ENCODE measurements around the gene SGF29. TPM values are rescaled to one million over a fixed set of nuclear protein-coding genes. Genes with fewer than 3 reads are reported as not detected.

The SGF29 gene
- 24.8 TPM for polyA plus RNA-seq
- long read RNA-seq, donor 1, partial matches to known transcripts: 0 of 1 reads
- long read RNA-seq, donor 1, other reads (novel, unspliced or antisense): 0 of 1 reads
- long read RNA-seq, donor 2, transcript SGF29-201 (10 exons, 1,153 nt): major isoform, 8 of 9 reads
- long read RNA-seq, donor 2, partial matches to known transcripts: 0 of 9 reads
- long read RNA-seq, donor 2, other reads (novel, unspliced or antisense): 0 of 9 reads
- long read RNA-seq, donor 3: 0 reads
- long read RNA-seq, donor 4, partial matches to known transcripts: 0 of 1 reads
- long read RNA-seq, donor 4, other reads (novel, unspliced or antisense): 0 of 1 reads
- long read RNA-seq, donor 5, partial matches to known transcripts: 19 of 23 reads
- long read RNA-seq, donor 5, other reads (novel, unspliced or antisense): 0 of 23 reads
- long read RNA-seq, donor 6, transcript SGF29-201 (10 exons, 1,153 nt): major isoform, 10 of 15 reads
- long read RNA-seq, donor 6, partial matches to known transcripts: 0 of 15 reads
- long read RNA-seq, donor 6, other reads (novel, unspliced or antisense): 0 of 15 reads
- long read RNA-seq, donor 7, partial matches to known transcripts: 0 of 3 reads
- long read RNA-seq, donor 7, other reads (novel, unspliced or antisense): 0 of 3 reads
- long read RNA-seq, donor 8, transcript SGF29-201 (10 exons, 1,153 nt): major isoform, 12 of 12 reads
- long read RNA-seq, donor 8, partial matches to known transcripts: 0 of 12 reads
- long read RNA-seq, donor 8, other reads (novel, unspliced or antisense): 0 of 12 reads
- long read RNA-seq, donor 9, partial matches to known transcripts: 0 of 7 reads
- long read RNA-seq, donor 9, other reads (novel, unspliced or antisense): 0 of 7 reads
- long read RNA-seq, donor 10, transcript SGF29-201 (10 exons, 1,153 nt): major isoform, 9 of 10 reads
- long read RNA-seq, donor 10, partial matches to known transcripts: 0 of 10 reads
- long read RNA-seq, donor 10, other reads (novel, unspliced or antisense): 0 of 10 reads
- long read RNA-seq, donor 11, transcript SGF29-201 (10 exons, 1,153 nt): major isoform, 6 of 7 reads
- long read RNA-seq, donor 11, partial matches to known transcripts: 0 of 7 reads
- long read RNA-seq, donor 11, other reads (novel, unspliced or antisense): 0 of 7 reads

DNA sequence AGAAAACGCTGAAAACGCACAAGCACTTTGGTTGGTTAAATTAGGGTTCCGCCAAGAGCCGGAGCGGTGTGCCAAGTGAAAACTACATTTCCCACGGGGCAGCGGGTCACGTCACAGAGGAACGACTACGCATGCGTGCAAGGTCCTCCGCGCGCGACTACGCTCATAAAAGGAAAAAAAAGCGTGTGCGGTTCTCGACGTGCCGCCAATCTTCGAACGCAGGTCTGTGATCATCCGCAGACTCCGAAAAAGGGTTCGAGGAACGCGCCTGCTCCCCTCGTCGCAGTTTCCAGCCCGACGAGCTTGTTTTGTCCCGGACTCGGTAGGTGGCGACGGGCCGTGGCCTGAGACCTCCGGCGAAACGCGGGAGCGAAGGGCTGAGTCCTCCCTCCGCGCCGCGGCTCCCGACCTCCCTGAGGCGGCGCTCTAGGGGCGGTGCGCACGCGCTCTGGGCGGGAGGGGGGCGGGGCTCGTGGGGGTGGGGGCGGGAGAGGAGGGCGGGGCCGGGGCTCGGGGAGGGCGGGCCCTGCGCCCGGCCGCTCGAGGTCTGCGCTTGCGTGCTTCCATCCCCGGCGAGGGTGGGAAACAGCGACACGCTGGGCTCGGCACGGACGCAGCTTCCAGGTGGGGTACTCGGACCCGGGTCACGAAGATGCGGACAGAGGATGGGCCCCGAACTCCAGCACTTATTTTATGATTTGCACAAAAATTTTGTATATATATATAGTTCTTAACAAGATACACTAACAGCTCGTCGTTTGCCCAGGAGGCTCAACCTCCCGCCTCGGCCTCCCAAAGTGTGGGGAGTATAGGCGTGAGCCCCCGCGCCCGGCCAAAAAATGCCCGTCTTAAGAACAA, at the start of gene SGF29:
TSS of gene SGF29 (plus strand) at position 145 of the 858 bp plus-strand sequence. CDS start 27,150 bp downstream, outside the sequence.
- no peaks in the 10 kb centered on the region for H3K9me3 ChIP-seq (ENCODE audit: control insufficient read depth, low read depth, low read length)
- peak; percentile 90 to 97 for DNase-seq
- H3K36me3 ChIP-seq (ENCODE audit: control insufficient read depth, insufficient read depth, low read length): peaks cover 20% of the 10 kb centered on the region
- WGBS (ENCODE audit: insufficient coverage, low lambda C conversion rate): no CpG with 5 or more reads among the region's 88 CpGs
- peaks cover 4% of the 10 kb centered on the region for H3K4me1 ChIP-seq (ENCODE audit: control insufficient read depth, insufficient read depth, low read length)
- H3K4me3 ChIP-seq (ENCODE audit: low read length): peak within 1 kb of the TSS; percentile 91
- no peaks in the 10 kb centered on the region for H3K27me3 ChIP-seq (ENCODE audit: control insufficient read depth, insufficient read depth, low read length)
- H3K27ac ChIP-seq (ENCODE audit: low read length): peak within 1 kb of the TSS; percentile 100

DNA sequence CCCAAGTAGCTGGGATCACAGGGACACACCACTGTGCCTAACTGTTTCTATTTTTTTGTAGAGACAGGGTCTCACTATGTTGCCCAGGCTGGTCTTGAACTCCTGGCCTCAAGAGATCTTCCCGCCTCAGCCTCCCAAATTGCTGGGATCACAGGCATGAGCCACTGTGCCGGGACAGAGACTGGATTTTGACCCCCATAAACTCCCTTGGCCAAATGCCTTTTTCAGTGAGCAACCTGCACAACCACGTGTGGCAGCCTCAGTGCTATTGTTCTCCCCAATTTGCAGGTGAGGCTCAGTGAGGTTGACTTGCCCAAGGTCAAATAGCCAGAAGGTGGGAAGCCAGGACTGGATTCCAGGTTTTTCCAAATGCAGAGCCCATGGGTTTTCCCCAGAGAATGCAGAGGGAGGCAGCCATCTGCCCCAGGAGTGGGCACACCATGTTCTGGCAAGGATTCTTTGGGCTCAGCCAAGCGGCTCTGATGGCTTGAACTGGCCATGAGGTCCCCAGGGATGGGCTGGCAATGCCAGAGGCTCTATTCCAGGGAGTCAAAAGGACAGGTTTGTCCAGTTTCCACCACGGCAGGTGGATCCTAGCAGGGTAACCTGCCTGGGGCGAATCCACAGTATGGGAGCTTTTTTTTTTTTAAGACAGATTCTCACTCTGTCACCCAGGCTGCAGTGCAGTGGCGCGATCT, 48.9 kb upstream of the SGF29 start:
- no peaks in the 10 kb centered on the region for H3K9me3 ChIP-seq (ENCODE audit: control insufficient read depth, low read depth, low read length)
- H3K4me3 ChIP-seq (ENCODE audit: low read length): no peak overlapping the region
- no peaks in the 10 kb centered on the region for H3K36me3 ChIP-seq (ENCODE audit: control insufficient read depth, insufficient read depth, low read length)
- no peaks in the 10 kb centered on the region for H3K27me3 ChIP-seq (ENCODE audit: control insufficient read depth, insufficient read depth, low read length)
- no peak for DNase-seq
- WGBS (ENCODE audit: insufficient coverage, low lambda C conversion rate): no CpG with 5 or more reads among the region's 8 CpGs
- H3K27ac ChIP-seq (ENCODE audit: low read length): no peak overlapping the region
- no peaks in the 10 kb centered on the region for H3K4me1 ChIP-seq (ENCODE audit: control insufficient read depth, insufficient read depth, low read length)

DNA sequence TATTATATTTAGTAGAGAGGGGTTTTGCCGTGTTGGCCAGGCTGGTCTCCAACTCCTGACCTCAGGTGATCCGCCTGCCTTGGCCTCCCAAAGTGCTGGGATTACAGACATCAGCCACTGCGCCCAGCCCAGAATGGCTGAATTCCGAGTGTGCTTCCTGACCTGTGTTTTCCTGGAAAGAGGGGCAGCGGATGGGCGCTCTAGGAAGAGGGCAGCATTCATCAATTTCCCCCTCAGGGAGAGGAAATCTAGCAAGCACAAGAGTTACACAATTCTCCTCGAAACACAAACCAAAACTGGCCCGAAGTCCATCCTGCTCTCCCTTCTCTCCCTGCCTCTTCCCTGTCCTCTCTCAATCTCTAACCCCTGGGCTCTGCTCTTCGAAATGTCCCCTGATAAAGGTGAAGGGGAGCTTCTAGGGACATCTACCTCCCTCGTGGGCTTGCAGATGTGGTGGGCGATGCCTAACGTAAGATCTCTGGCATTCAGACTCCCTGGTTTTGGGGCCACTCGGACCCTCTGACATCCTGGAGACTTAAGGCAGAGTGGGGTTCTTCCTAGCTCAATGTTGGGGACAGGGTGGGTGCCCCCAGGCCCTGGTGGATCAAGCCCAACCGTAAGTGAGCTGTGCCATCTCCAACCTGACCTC, 48.1 kb upstream of the SGF29 start:
- H3K27me3 ChIP-seq (ENCODE audit: control insufficient read depth, insufficient read depth, low read length): no peaks in the 10 kb centered on the region
- 100% methylated on average over 1 of the region's 14 CpGs for WGBS (ENCODE audit: insufficient coverage, low lambda C conversion rate)

DNA sequence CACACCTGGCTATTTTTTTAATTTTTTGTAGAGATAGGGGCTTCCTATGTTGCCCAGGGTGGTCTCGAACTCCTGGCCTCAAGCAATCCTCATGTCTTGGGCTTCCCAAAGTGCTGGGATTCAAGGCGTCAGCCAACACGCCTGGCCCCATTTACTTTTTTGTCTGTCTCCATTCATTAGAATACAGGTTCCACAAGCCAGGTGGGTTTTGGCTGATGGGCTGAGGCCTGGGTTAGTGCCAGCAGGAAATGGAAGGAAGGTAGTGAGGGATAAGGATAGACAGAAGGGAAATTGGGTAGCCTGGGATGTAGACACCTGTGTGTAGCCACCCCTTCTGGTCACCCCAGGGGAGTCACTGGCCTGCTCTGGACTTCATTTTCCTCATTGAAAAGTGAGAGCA, 42.7 kb upstream of the SGF29 start:
- H3K36me3 ChIP-seq (ENCODE audit: control insufficient read depth, insufficient read depth, low read length): no peaks in the 10 kb centered on the region
- DNase-seq: no peak
- no peaks in the 10 kb centered on the region for H3K9me3 ChIP-seq (ENCODE audit: control insufficient read depth, low read depth, low read length)
- WGBS (ENCODE audit: insufficient coverage, low lambda C conversion rate): no CpG with 5 or more reads among the region's 3 CpGs
- no peak overlapping the region for H3K27ac ChIP-seq (ENCODE audit: low read length)
- H3K4me3 ChIP-seq (ENCODE audit: low read length): no peak overlapping the region
- no peaks in the 10 kb centered on the region for H3K27me3 ChIP-seq (ENCODE audit: control insufficient read depth, insufficient read depth, low read length)
- no peaks in the 10 kb centered on the region for H3K4me1 ChIP-seq (ENCODE audit: control insufficient read depth, insufficient read depth, low read length)

More for the DNA sequence above, 48.1 kb upstream of the SGF29 start:
- DNase-seq: no peak
- H3K9me3 ChIP-seq (ENCODE audit: control insufficient read depth, low read depth, low read length): no peaks in the 10 kb centered on the region
- H3K36me3 ChIP-seq (ENCODE audit: control insufficient read depth, insufficient read depth, low read length): no peaks in the 10 kb centered on the region
- H3K4me1 ChIP-seq (ENCODE audit: control insufficient read depth, insufficient read depth, low read length): no peaks in the 10 kb centered on the region
- H3K4me3 ChIP-seq (ENCODE audit: low read length): no peak overlapping the region
- H3K27ac ChIP-seq (ENCODE audit: low read length): no peak overlapping the region

DNA sequence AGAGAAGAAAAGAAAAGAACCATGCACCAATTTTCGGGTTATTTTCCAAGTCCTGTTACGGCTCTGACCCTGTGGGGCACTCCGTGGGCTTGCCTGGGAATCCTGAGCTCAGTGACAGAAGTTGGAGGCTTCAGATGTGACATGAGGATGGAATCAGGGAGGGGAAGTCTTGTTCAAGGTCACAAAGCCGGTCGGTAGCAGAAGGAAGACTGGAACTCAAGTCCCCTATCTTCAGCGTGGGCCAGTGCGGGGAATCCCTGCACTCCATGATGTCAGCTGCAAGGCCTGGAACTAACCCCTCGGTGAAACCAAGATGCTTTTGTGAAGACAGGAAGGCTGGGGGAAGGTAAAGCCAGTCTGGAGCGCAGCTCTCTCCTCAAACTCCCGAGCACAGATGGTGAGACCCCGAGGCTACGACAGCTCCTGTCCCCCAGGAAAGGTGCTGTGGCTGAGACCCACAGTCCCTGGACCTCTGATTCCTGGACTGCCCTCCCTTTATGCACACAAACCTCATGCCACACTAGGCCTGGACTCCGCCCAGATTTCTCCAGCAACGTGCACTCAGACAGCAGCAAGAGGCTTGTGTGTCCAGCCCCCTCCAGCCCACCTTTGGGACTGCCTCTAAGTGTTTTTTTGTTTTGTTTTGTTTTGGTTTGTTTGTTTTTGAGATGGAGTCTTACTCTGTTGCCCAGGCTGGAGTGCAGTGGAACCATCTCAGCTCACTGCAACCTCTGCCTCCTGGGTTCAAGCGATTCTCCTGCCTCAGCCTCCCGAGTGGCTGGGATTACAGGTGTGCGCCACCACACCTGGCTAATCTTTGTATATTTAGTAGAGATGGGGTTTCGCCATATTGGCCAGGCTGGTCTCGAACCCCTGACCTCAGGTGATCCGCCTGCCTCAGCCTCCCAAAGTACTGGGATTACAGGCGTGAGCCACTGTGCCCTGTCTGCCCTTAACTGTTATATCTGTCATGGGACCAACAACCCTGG, 41.6 kb upstream of the SGF29 start:
- no CpG with 5 or more reads among the region's 21 CpGs for WGBS (ENCODE audit: insufficient coverage, low lambda C conversion rate)
- H3K36me3 ChIP-seq (ENCODE audit: control insufficient read depth, insufficient read depth, low read length): no peaks in the 10 kb centered on the region

DNA sequence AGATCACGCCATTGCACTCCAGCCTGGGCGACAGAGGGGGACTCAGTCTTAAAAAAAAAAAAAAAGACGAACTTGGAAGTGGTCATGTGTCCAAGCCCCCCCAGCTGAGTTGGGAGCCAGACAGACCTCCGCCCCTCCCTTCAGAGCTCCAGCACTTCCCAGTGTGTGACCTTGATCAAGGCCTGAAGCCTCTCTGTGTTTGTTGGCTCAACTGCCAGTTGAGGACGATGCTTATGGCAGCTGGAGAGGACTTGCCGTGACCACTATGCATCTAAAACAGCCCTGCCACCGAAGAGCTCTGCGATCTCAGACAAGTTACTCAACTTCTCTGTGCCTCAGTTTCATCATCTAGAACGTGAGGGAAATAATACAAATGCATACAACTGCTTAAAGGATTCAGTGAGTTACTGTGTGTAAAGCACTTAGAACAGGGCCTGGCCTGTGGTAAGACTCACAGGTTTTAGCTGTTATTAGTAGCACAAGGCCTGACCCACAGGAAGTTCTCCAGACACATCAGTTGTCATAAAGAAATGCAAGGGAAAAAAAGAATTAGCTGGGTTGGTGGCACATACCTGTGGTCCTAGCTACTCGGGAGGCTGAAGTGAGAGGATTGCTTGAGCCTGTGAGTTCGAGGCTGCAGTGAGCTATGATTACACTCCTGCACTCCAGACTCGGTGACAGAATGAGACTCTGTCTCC, 40.1 kb upstream of the SGF29 start:
- H3K36me3 ChIP-seq (ENCODE audit: control insufficient read depth, insufficient read depth, low read length): no peaks in the 10 kb centered on the region
- WGBS (ENCODE audit: insufficient coverage, low lambda C conversion rate): no CpG with 5 or more reads among the region's 12 CpGs
- H3K4me3 ChIP-seq (ENCODE audit: low read length): no peak overlapping the region
- H3K27ac ChIP-seq (ENCODE audit: low read length): no peak overlapping the region
- H3K4me1 ChIP-seq (ENCODE audit: control insufficient read depth, insufficient read depth, low read length): no peaks in the 10 kb centered on the region
- H3K9me3 ChIP-seq (ENCODE audit: control insufficient read depth, low read depth, low read length): no peaks in the 10 kb centered on the region
- DNase-seq: no peak
- H3K27me3 ChIP-seq (ENCODE audit: control insufficient read depth, insufficient read depth, low read length): no peaks in the 10 kb centered on the region

More for the DNA sequence above, 41.6 kb upstream of the SGF29 start:
- Histone ChIP-seq H3K9me3 (ENCODE audit: control insufficient read depth, low read depth, low read length) (no peaks in the 10 kb centered on the region), H3K27me3 (ENCODE audit: control insufficient read depth, insufficient read depth, low read length) (no peaks in the 10 kb centered on the region), H3K4me1 (ENCODE audit: control insufficient read depth, insufficient read depth, low read length) (no peaks in the 10 kb centered on the region), H3K27ac (ENCODE audit: low read length) (no peak overlapping the region), H3K4me3 (ENCODE audit: low read length) (no peak overlapping the region)
- DNase-seq: no peak

DNA sequence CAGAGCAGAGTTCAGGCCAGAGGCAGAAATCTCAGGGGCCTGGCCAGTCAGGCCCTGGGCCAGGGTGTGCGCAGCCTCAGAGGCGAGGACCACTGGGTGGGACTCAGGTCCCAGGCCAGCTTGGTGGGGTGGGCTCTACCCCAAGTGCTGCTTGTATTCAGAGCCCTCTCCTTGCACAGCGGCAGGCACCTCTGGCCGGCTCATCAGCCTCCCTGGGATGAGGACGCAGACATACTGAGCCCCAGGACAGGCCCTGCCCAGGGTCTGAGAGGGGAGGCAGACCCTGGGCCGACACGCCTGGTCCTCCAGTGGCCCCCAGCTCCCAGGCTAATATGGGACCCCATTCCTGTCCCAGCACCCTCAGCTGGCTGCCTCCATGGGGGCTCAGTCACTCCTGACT, 39.5 kb upstream of the SGF29 start:
- Histone ChIP-seq H3K27ac (ENCODE audit: low read length) (no peak overlapping the region), H3K4me1 (ENCODE audit: control insufficient read depth, insufficient read depth, low read length) (no peaks in the 10 kb centered on the region), H3K27me3 (ENCODE audit: control insufficient read depth, insufficient read depth, low read length) (no peaks in the 10 kb centered on the region), H3K9me3 (ENCODE audit: control insufficient read depth, low read depth, low read length) (no peaks in the 10 kb centered on the region), H3K4me3 (ENCODE audit: low read length) (no peak overlapping the region), H3K36me3 (ENCODE audit: control insufficient read depth, insufficient read depth, low read length) (no peaks in the 10 kb centered on the region)
- no CpG with 5 or more reads among the region's 7 CpGs for WGBS (ENCODE audit: insufficient coverage, low lambda C conversion rate)
- no peak for DNase-seq

DNA sequence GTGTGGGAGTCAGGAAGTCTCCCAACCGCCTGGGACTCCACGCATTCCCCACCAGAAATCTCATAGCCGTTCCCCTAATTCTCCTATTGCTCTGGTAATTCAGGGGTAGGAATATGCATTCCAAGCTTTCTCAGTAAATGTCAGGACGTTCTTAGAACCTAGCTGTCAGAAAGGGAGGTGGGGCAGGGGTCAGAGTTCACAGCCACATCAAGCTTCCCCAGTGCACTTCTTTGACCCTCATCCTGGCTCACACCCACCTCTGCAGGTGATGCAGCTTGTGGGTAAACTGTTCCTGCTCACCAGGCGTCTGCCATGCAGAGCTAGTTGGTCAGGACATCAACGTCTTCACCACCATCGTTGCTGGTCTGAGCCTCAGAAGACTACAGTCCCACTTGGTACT, 33.0 kb upstream of the SGF29 start:
- H3K4me1 ChIP-seq (ENCODE audit: control insufficient read depth, insufficient read depth, low read length): peaks cover 3% of the 10 kb centered on the region
- no CpG with 5 or more reads among the region's 7 CpGs for WGBS (ENCODE audit: insufficient coverage, low lambda C conversion rate)
- no peak overlapping the region for H3K27ac ChIP-seq (ENCODE audit: low read length)
- no peaks in the 10 kb centered on the region for H3K36me3 ChIP-seq (ENCODE audit: control insufficient read depth, insufficient read depth, low read length)
- DNase-seq: peak in 1 of 2 donors; percentile 35
- H3K27me3 ChIP-seq (ENCODE audit: control insufficient read depth, insufficient read depth, low read length): no peaks in the 10 kb centered on the region
- no peaks in the 10 kb centered on the region for H3K9me3 ChIP-seq (ENCODE audit: control insufficient read depth, low read depth, low read length)
- no peak overlapping the region for H3K4me3 ChIP-seq (ENCODE audit: low read length)

Data from large intestine (tissue), 12 donors.